22Rv1 (cell line): Measurements from ENCODE around the gene CXCL1.

Source experiments
- ZFX ChIP-seq: fragments of 450-650 bp; IDR thresholded peaks from 2 replicates; pipeline ENCODE4 v1.6.1; 2017; ENCODE audit warnings: antibody characterized with exemption, borderline replicate concordance
- TF ChIP-seq, protein P1 (sequence below): fragments of 450-650 bp; IDR thresholded peaks from 2 replicates; pipeline ENCODE4 v1.5.1; 2017; ENCODE audit warnings: mild to moderate bottlenecking

DNA sequence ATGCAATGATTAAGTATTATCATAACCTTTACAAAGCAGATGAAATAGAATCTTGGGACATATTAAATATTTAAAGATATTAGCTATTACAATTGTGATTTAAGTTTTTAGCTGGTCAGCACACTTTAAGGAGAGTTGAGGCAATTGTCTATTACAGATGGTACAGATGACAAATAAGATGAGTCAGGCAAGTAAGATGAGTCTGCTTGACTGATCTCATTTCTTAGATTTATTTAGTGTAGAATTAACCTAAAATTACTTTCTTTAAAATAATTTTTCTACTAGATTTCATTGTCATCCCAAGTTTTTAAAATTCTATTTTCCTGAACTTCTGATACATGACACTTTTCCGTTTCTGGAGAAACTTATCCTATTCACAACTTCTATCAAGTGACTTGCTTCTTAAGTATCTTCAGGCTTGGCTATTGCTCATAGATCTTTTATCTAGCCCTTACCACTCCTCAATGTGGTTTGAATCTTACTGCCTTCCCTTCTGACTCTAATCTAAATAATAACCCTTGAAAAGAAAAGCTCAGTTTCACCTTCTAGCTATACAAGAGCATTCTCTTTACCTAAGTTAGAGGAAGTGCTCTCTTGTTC is 32.9 kb downstream of the CXCL1 start:
- TF ChIP-seq, protein P1, sequence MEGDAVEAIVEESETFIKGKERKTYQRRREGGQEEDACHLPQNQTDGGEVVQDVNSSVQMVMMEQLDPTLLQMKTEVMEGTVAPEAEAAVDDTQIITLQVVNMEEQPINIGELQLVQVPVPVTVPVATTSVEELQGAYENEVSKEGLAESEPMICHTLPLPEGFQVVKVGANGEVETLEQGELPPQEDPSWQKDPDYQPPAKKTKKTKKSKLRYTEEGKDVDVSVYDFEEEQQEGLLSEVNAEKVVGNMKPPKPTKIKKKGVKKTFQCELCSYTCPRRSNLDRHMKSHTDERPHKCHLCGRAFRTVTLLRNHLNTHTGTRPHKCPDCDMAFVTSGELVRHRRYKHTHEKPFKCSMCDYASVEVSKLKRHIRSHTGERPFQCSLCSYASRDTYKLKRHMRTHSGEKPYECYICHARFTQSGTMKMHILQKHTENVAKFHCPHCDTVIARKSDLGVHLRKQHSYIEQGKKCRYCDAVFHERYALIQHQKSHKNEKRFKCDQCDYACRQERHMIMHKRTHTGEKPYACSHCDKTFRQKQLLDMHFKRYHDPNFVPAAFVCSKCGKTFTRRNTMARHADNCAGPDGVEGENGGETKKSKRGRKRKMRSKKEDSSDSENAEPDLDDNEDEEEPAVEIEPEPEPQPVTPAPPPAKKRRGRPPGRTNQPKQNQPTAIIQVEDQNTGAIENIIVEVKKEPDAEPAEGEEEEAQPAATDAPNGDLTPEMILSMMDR = no peak
- no peak for TF ChIP-seq ZFX
